Progenitor cell of endocrine pancreas (in vitro differentiated cells): ENCODE data around the gene MAGEB1. TPM values are rescaled to one million over a fixed set of nuclear protein-coding genes. Genes with fewer than 3 reads are reported as not detected.
A peak's percentile ranks its signal among the peaks of the same experiment; 100 is the strongest.

Experiments used
- DNase-seq: peaks from one replicate; pipeline ENCODE4 v3.0.0; 2021; ENCODE audit warnings: low spot score; ENCODE audit not compliant: unreplicated experiment
- H3K27ac Mint-ChIP-seq: 2 replicates; pipeline ENCODE4 v1.8.0; 2021; ENCODE audit warnings: mild to moderate bottlenecking, moderate library complexity, mixed read lengths
- H3K27me3 Mint-ChIP-seq: 2 replicates; pipeline ENCODE4 v1.8.0; 2021; ENCODE audit warnings: mixed read lengths
- H3K36me3 Mint-ChIP-seq: 2 replicates; pipeline ENCODE4 v1.8.0; 2022; ENCODE audit warnings: mixed read lengths; ENCODE audit not compliant: insufficient read depth
- H3K4me1 Mint-ChIP-seq: 2 replicates; pipeline ENCODE4 v1.8.0; 2021; ENCODE audit warnings: low read depth, mixed read lengths
- H3K4me3 Mint-ChIP-seq: 2 replicates; pipeline ENCODE4 v1.8.0; 2021; ENCODE audit warnings: low read depth, mild to moderate bottlenecking, moderate library complexity, mixed read lengths
- H3K9me3 Mint-ChIP-seq: 2 replicates; pipeline ENCODE4 v1.8.0; 2021; ENCODE audit warnings: low read depth, mixed read lengths
- total RNA-seq: library from RNA; stranded (reverse); gene quantifications from 2 replicates; pipeline ENCODE4 v1.2.1, GENCODE V29; 2021
- TF ChIP-seq, protein P1 (sequence below): fragments of 200-600 bp; sonication (generic); IDR thresholded peaks from one replicate; pipeline ENCODE4 v1.5.0; 2021; ENCODE audit warnings: antibody characterized with exemption, mild to moderate bottlenecking; ENCODE audit not compliant: unreplicated experiment

MAGEB1 gene
- total RNA-seq, 1 donor from 2014 or later, result not detected

DNA sequence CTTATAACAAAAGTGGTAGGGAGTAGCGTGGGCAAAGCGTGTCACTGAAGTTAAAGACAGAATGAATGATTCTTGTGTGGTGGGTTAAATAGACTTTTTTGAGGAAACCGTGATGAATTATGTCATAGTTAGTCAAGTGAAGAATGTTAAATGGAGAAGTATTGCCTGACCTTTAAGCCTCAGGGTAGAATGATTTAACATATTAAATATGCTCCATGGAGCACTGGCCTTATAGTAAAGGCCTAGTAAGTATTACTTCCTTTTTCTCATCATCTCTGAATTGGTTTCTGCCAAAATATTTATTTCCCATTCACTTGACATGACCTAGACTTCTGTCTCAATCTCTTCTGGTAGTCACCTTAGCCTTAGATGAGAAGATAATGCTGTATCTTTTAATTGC is 23.7 kb downstream of the MAGEB1 start:
- TF ChIP-seq, protein P1, sequence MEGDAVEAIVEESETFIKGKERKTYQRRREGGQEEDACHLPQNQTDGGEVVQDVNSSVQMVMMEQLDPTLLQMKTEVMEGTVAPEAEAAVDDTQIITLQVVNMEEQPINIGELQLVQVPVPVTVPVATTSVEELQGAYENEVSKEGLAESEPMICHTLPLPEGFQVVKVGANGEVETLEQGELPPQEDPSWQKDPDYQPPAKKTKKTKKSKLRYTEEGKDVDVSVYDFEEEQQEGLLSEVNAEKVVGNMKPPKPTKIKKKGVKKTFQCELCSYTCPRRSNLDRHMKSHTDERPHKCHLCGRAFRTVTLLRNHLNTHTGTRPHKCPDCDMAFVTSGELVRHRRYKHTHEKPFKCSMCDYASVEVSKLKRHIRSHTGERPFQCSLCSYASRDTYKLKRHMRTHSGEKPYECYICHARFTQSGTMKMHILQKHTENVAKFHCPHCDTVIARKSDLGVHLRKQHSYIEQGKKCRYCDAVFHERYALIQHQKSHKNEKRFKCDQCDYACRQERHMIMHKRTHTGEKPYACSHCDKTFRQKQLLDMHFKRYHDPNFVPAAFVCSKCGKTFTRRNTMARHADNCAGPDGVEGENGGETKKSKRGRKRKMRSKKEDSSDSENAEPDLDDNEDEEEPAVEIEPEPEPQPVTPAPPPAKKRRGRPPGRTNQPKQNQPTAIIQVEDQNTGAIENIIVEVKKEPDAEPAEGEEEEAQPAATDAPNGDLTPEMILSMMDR, result no peak
- Mint-ChIP-seq H3K27ac (no peak overlapping the region), H3K27me3 (no peaks in the 10 kb centered on the region), H3K4me1 (peaks cover 1% of the 10 kb centered on the region), H3K36me3 (no peaks in the 10 kb centered on the region), H3K4me3 (no peak overlapping the region), H3K9me3 (peaks cover 10% of the 10 kb centered on the region)
- DNase-seq, result no peak

GRCh38 chrX:30275498-30275897 is 28.6 kb downstream of the MAGEB1 start:
- Mint-ChIP-seq H3K4me3 (no peak overlapping the region), H3K27ac (no peak overlapping the region), H3K9me3 (no peaks in the 10 kb centered on the region), H3K27me3 (no peaks in the 10 kb centered on the region), H3K4me1 (peaks cover 8% of the 10 kb centered on the region), H3K36me3 (no peaks in the 10 kb centered on the region)
- TF ChIP-seq, protein P1, result peak; percentile 53
- no peak for DNase-seq

GRCh38 chrX:30278365-30278764 is 31.4 kb downstream of the MAGEB1 start:
- Mint-ChIP-seq H3K27me3 (no peaks in the 10 kb centered on the region), H3K36me3 (no peaks in the 10 kb centered on the region), H3K4me1 (peaks cover 8% of the 10 kb centered on the region), H3K9me3 (no peaks in the 10 kb centered on the region), H3K27ac (no peak overlapping the region), H3K4me3 (no peak overlapping the region)
- DNase-seq, result no peak
- TF ChIP-seq, protein P1, result no peak

DNA sequence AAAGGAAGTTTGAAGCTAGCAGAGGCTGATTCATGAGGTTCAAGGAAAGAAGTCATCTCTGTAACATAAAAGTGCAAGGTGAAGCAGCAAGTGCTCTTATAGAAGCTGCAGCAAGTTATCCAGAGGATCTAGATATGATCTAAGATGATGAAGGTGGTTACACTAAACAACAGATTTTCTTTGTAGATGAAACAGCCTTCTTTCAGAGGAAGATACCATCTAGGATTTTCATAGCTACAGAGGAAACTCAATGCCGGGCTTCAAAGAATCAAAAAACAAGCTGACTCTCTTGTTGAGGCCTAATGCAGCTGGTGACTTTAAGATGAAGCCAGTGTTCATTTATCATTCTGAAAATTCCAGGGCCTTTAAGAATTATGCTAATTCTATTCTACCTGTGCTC is 33.5 kb downstream of the MAGEB1 start:
- no peaks in the 10 kb centered on the region for H3K9me3 Mint-ChIP-seq
- no peak overlapping the region for H3K4me3 Mint-ChIP-seq
- TF ChIP-seq, protein P1, result no peak
- peaks cover 8% of the 10 kb centered on the region for H3K4me1 Mint-ChIP-seq
- DNase-seq, result no peak
- no peak overlapping the region for H3K27ac Mint-ChIP-seq
- no peaks in the 10 kb centered on the region for H3K27me3 Mint-ChIP-seq
- H3K36me3 Mint-ChIP-seq, result no peaks in the 10 kb centered on the region

DNA sequence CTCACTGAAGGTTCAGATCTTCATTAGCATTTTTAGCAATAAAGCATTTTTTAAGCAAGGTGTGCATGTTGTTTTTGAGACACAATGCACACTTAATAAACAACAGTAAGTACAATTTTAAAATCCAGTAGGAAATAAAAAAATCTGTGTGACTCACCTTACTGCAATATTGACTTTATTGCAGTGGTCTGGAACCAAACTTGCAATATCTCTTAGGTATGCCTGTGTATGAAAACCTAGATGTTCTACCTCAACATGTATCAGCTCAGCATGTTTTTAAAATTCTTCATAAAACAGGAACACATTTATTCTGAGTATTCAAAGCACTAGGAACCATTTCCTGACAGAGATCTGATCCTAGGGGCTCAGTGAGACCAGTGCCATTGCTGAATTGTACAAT is 35.6 kb downstream of the MAGEB1 start:
- Mint-ChIP-seq H3K27ac (no peak overlapping the region), H3K9me3 (no peaks in the 10 kb centered on the region), H3K4me1 (peaks cover 8% of the 10 kb centered on the region), H3K36me3 (no peaks in the 10 kb centered on the region), H3K27me3 (no peaks in the 10 kb centered on the region), H3K4me3 (no peak overlapping the region)
- TF ChIP-seq, protein P1, result no peak
- DNase-seq, result no peak
